Measurements from ENCODE around the gene TTC17. TPM values are rescaled to one million over a fixed set of nuclear protein-coding genes. Genes with fewer than 3 reads are reported as not detected.

Gene TTC17
- total and polyA plus RNA-seq, 2 of the 8 experiments (the other 6 are each of a cell fraction or from before 2014, with no cell fraction given) = 65.1 to 80.1 TPM

- H4K8ac ChIP-seq (ENCODE audit: extremely low read depth, insufficient read depth, low read length) = no peak overlapping the region
- no peak overlapping the region for H3K4me2 ChIP-seq (ENCODE audit: insufficient read depth in 1 of 2, low read depth in 2 of 2, low read length in 2 of 2)
- no peak overlapping the region for H3K23ac ChIP-seq (ENCODE audit: insufficient read length)
- H2AK5ac ChIP-seq (ENCODE audit: low read depth, low read length) = no peak overlapping the region
- no peak overlapping the region for H3K56ac ChIP-seq (replicated peaks; ENCODE audit: insufficient read length, low read depth, low read length)
- no peaks in the 10 kb centered on the region for H3K23me2 ChIP-seq (ENCODE audit: low read depth, low read length)
- no peaks in the 10 kb centered on the region for H3K79me1 ChIP-seq (ENCODE audit: low read depth, low read length)
- ChIA-PET POLR2A (ENCODE audit: partially characterized antibody) (no interaction called here), CTCF (ENCODE audit: partially characterized antibody) (interaction anchor here (2.6 to 41.8 kb wide), 4 partner anchors 13 to 52 kb away, joined by 11 to 1064 read pairs (median 44); no protein-coding TSS in a partner anchor)
- no peak overlapping the region for H3K14ac ChIP-seq (ENCODE audit: insufficient read length)
- H3K4ac ChIP-seq (replicated peaks; ENCODE audit: insufficient read length, low read depth, low read length) = no peak overlapping the region
- no peak for DNase-seq (ENCODE audit: low read depth in 1 of 2, low spot score in 2 of 2)
- H2AFZ ChIP-seq (ENCODE audit: low read length) = no peak overlapping the region
- H4K5ac ChIP-seq (ENCODE audit: insufficient read length, low read depth, low read length) = no peak overlapping the region
- FAIRE-seq = no peak
- no peak overlapping the region for H3K4me3 ChIP-seq (ENCODE audit: extremely low read depth in 1 of 4, insufficient read depth in 2 of 4, low read depth in 3 of 4, low read length in 4 of 4)
- 0 out of 7 replicates have a peak, but pooled peaks cover 0 to 4% (median 0%) of the 10 kb centered on the region in 4 experiments for H3K27me3 ChIP-seq (replicated peaks in 1 of 4; ENCODE audit: control insufficient read depth in 3 of 4, extremely low read depth in 1 of 4, insufficient read depth in 3 of 4, low read length in 3 of 4)
- H3K4me1 ChIP-seq (replicated peaks in 1 of 4; ENCODE audit: control insufficient read depth in 3 of 4, insufficient read depth in 4 of 4, low read length in 3 of 4) = peaks cover 0 to 5% (median 0%) of the 10 kb centered on the region in 4 experiments; a peak in 1 of 7 replicates
- no peaks in the 10 kb centered on the region for H4K20me1 ChIP-seq (replicated peaks in 1 of 2; ENCODE audit: control insufficient read depth in 1 of 2, insufficient read depth in 2 of 2, low read length in 2 of 2)
- H3K9me3 ChIP-seq (ENCODE audit: insufficient read depth in 2 of 2, low read depth in 1 of 2, low read length in 1 of 2) = no peaks in the 10 kb centered on the region; a peak in 1 of 4 replicates
- H2BK120ac ChIP-seq (replicated peaks; ENCODE audit: low read depth, low read length) = no peak overlapping the region
- H2BK5ac ChIP-seq (ENCODE audit: low read depth, low read length) = no peak overlapping the region
- no peak overlapping the region for H4K91ac ChIP-seq (replicated peaks; ENCODE audit: insufficient read length, low read length)
- no peak overlapping the region for H3K18ac ChIP-seq (ENCODE audit: extremely low read depth, low read length)
- H2BK15ac ChIP-seq (ENCODE audit: low read length) = no peak overlapping the region
- 92% methylated on average over 2 of the region's 2 CpGs; no CpG with 5 or more reads in 1 of the 2 experiments for WGBS, 2 experiments (ENCODE audit: extremely low coverage in 1 of 2, insufficient coverage in 1 of 2, insufficient read length in 1 of 2, insufficient replicate concordance in 2 of 2, low coverage in 1 of 2, low lambda C conversion rate in 2 of 2, missing lambda C conversion rate in 1 of 2)
- H3K36me3 ChIP-seq (ENCODE audit: control insufficient read depth in 2 of 4, insufficient read depth in 4 of 4, low read length in 3 of 4) = no peaks in the 10 kb centered on the region
- no peak overlapping the region for H3K27ac ChIP-seq (ENCODE audit: low read depth, low read length)
- H2BK12ac ChIP-seq (ENCODE audit: low read depth, low read length) = no peak overlapping the region
- no peaks in the 10 kb centered on the region for H3K79me2 ChIP-seq (ENCODE audit: control insufficient read depth in 1 of 2, insufficient read depth in 2 of 2, low read length in 2 of 2)
- no peak overlapping the region for H3K9ac ChIP-seq (replicated peaks in 1 of 4; ENCODE audit: extremely low read depth in 1 of 4, low read depth in 3 of 4, low read length in 3 of 4)
- no peak overlapping the region for H2BK20ac ChIP-seq (ENCODE audit: low read length)
- TF ChIP-seq KDM1A (IDR thresholded peaks at IDR 0.05; ENCODE audit: borderline replicate concordance, low read length) (no peak), ATF2 (IDR thresholded peaks at IDR 0.05; ENCODE audit: low read length) (no peak), SP2 (IDR thresholded peaks at IDR 0.05; ENCODE audit: low read length) (no peak), CTCF (IDR thresholded peaks at IDR 0.05; ENCODE audit: control extremely low read depth in 1 of 3, insufficient read depth in 1 of 3, low read depth in 1 of 3, low read length in 3 of 3) (no peak), RXRA (IDR thresholded peaks at IDR 0.05; ENCODE audit: insufficient read depth, low read depth, low read length) (no peak), PHF8 (conservative IDR thresholded peaks at IDR 0.05; ENCODE audit: low read depth, low read length) (no peak), CEBPB (IDR thresholded peaks at IDR 0.05; ENCODE audit: low read depth, low read length) (no peak), CBX5 (IDR thresholded peaks at IDR 0.05; ENCODE audit: low read depth, low read length) (no peak), TAF1 (IDR thresholded peaks at IDR 0.05; ENCODE audit: low read depth, low read length) (no peak), TAF7 (optimal IDR thresholded peaks at IDR 0.05; ENCODE audit: borderline replicate concordance, low read depth, low read length) (no peak)
Measured at GRCh38 chr11:43517518-43517917, 158.8 kb downstream of the TTC17 start.

Measured in H1 (cell line).